ENCODE data around the gene SCEL. TPM values are rescaled to one million over a fixed set of nuclear protein-coding genes. Genes with fewer than 3 reads are reported as not detected.
"Not testable (repeated sequence)": the region's sequence is repeated elsewhere in the genome, so short reads cannot be mapped to it uniquely, and the experiment has no call there.

The SCEL gene
- total RNA-seq, 1 donor from 2014 or later: not detected

DNA sequence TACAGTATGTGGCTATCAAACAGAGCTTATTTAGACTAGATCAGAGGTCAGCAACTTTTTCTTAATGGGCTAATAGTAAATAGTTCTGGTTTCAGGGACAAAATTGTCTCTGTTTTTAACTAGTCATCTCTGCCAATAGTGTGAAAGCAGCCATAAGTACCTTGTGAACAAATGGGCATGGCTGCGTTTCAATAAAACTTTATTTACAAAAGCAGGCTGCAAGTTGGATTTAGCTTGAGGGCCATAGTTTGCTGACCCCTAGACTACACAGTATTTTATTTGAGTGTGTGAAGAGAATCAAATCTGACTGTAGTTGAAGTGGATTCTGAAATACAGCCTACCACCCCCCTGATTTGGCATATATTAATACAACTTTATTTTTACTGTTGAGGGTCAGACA lies 75.6 kb downstream of the SCEL start:
- peaks cover 8% of the 10 kb centered on the region for H3K27me3 Mint-ChIP-seq
- intact Hi-C loops (cut with micrococcal nuclease): no loop called here
- no peak overlapping the region for H3K27ac Mint-ChIP-seq
- H3K9me3 Mint-ChIP-seq: no peaks in the 10 kb centered on the region
- no peak overlapping the region for H3K4me3 Mint-ChIP-seq
- no peaks in the 10 kb centered on the region for H3K36me3 Mint-ChIP-seq (ENCODE audit: low read depth)
- no peaks in the 10 kb centered on the region for H3K4me1 Mint-ChIP-seq
- no peak for DNase-seq

DNA sequence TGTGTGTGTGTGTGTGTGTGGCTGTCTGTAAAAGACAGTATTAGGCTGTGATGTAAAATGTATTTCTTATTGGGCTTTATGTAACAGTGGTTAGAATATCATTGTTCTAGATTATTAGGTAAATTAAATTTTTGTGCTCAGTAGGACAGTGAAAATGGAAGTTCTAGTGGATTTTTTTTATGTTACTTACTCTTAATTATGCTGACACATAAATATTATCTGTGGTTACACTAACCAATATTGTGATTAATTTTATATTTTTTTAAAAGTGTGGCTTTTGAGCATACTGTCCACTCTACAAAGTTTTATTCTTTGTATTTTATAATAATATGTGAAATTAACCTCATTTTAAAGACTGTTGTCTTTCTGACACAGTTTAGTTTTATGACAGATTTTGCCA lies 80.5 kb downstream of the SCEL start:
- Mint-ChIP-seq H3K27ac (no peak overlapping the region), H3K27me3 (peaks cover 22% of the 10 kb centered on the region), H3K36me3 (ENCODE audit: low read depth) (no peaks in the 10 kb centered on the region), H3K4me3 (no peak overlapping the region), H3K4me1 (no peaks in the 10 kb centered on the region), H3K9me3 (no peaks in the 10 kb centered on the region)
- DNase-seq: no peak
- intact Hi-C loops (cut with micrococcal nuclease): no loop called here

DNA sequence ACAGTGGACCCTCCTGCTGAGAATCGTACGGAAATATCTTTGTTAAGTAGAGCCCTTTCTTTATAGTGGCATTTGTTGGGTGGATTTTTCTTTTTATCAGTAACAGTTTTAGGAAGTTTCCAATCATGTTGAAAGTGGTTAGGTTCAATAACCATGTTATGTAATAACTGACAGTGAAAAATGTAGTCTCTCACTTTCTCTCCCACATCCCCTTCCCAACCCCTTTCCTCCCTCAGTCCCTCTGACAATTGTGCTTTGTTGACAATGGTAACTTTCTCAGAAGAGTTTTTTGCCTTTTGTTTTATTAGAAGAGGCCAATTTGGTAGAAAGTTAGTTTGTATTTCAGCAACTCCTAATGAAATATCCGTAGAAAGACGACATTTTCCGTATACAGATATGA lies 84.1 kb downstream of the SCEL start:
- H3K9me3 Mint-ChIP-seq: no peaks in the 10 kb centered on the region
- intact Hi-C loops (cut with micrococcal nuclease): no loop called here
- no peak overlapping the region for H3K4me3 Mint-ChIP-seq
- H3K27me3 Mint-ChIP-seq: peaks cover 24% of the 10 kb centered on the region
- no peaks in the 10 kb centered on the region for H3K36me3 Mint-ChIP-seq (ENCODE audit: low read depth)
- no peaks in the 10 kb centered on the region for H3K4me1 Mint-ChIP-seq
- H3K27ac Mint-ChIP-seq: no peak overlapping the region
- DNase-seq: no peak

DNA sequence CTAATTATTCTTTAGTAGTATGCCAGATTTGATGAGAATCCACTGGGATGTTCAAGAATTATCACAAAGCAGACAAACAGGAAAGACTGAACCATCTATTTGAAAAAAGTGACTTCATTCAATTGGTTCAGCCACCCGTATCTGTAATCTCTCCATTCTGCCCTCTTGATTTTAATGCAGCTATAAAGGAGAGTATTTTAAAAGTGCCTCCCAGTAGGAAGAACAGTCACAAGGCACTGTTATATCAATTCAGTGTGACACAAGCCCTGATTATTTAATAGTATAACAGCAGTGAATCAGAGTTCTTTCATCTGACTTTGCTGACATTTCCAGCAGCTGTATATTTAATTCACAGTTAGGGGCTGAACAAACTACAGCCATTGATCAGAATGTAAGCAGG lies 84.6 kb downstream of the SCEL start:
- intact Hi-C loops (cut with micrococcal nuclease): no loop called here
- no peak for DNase-seq
- no peaks in the 10 kb centered on the region for H3K4me1 Mint-ChIP-seq
- H3K27me3 Mint-ChIP-seq: peaks cover 22% of the 10 kb centered on the region
- H3K36me3 Mint-ChIP-seq (ENCODE audit: low read depth): no peaks in the 10 kb centered on the region
- H3K4me3 Mint-ChIP-seq: no peak overlapping the region
- H3K9me3 Mint-ChIP-seq: no peaks in the 10 kb centered on the region
- H3K27ac Mint-ChIP-seq: no peak overlapping the region

DNA sequence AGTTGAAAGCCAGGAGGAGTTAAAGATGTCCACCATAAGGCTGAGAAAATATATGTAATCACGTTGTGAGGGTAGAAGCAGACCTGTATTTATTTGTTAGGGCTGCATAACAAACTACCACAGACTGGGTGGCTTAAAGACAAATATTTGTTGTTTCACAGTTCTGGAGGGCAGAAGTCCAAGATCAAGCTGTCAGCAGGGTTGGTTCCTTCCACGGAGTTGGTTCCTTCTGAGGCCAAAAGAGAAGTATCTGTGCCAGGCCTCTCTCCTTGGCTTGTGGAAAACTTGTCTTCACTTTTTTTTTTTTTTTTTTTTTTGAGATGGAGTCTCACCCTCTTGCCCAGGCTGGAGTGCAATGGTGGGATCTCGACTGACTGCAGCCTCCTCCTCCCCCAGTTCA lies 88.3 kb downstream of the SCEL start:
- intact Hi-C loops (cut with micrococcal nuclease): no loop called here
- Mint-ChIP-seq H3K4me3 (no peak overlapping the region), H3K36me3 (ENCODE audit: low read depth) (no peaks in the 10 kb centered on the region), H3K27ac (no peak overlapping the region), H3K9me3 (no peaks in the 10 kb centered on the region), H3K27me3 (peaks cover 13% of the 10 kb centered on the region), H3K4me1 (no peaks in the 10 kb centered on the region)
- DNase-seq: no peak

DNA sequence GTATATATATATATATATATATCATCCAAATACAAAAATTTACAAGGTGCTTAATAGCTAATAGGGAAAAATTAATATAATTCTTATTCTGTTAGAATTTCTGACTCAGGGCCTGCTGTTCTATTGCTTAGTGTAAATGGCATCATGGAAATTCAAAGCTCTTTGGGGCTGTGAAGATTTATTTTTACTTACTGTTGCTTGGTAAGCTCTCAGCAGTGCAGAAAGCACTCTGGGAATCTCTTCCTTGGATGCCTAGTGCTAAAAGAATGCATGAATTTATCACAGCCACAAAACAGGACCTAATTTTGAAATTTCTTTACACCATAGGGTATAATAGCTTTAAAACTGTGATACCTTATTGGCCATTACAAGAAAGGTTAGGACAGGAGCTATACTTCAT lies 92.7 kb downstream of the SCEL start:
- DNase-seq: no peak
- intact Hi-C loops (cut with micrococcal nuclease): no loop called here
- no peak overlapping the region for H3K4me3 Mint-ChIP-seq
- H3K36me3 Mint-ChIP-seq (ENCODE audit: low read depth): no peaks in the 10 kb centered on the region
- H3K27me3 Mint-ChIP-seq: peaks cover 4% of the 10 kb centered on the region
- H3K27ac Mint-ChIP-seq: no peak overlapping the region
- no peaks in the 10 kb centered on the region for H3K9me3 Mint-ChIP-seq
- no peaks in the 10 kb centered on the region for H3K4me1 Mint-ChIP-seq

DNA sequence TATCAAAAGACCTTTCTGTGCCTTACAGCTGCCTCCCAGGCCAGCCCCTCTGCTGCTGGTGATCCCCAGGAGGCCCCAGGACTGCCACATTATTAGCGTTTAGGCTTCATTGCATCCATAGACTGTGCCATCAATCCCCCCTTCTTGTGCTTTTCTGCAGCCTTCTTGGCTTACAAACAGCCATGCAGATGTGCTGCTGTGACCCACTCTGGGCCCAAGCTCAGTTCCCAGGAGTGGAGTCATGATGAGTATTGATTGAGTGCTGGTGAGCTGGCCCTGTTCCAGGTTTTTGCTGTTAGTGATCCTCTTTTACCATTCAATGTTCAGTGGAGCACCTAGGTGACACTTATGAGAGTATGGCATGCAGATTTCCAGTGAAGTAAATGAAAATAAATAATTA lies 102.1 kb downstream of the SCEL start:
- DNase-seq: no peak
- intact Hi-C loops (cut with micrococcal nuclease): no loop called here

DNA sequence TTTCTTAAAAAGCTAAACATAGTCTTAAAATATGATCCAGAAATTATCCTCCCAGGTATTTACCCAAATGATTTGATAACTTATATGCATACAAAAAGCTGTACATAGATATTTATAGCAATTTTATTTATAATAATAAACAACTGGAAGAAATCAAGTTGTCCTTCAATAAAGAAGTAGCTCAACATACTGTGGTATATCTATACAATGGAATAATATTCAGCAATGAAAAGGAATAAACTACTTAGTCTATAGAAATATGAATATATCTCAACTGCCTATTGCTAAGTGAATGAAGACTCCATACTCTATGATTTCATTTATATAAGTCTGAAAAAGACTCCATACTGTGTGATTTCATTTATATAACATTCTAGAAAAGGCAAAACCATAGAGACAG lies 114.9 kb downstream of the SCEL start:
- no peak overlapping the region for H3K4me3 Mint-ChIP-seq
- no peaks in the 10 kb centered on the region for H3K9me3 Mint-ChIP-seq
- no peak overlapping the region for H3K27ac Mint-ChIP-seq
- no peaks in the 10 kb centered on the region for H3K36me3 Mint-ChIP-seq (ENCODE audit: low read depth)
- intact Hi-C loops (cut with micrococcal nuclease): no loop called here
- H3K4me1 Mint-ChIP-seq: no peaks in the 10 kb centered on the region
- peaks cover 3% of the 10 kb centered on the region for H3K27me3 Mint-ChIP-seq
- DNase-seq: no peak

More for the DNA sequence above, 102.1 kb downstream of the SCEL start:
- Mint-ChIP-seq H3K27ac (no peak overlapping the region), H3K4me1 (no peaks in the 10 kb centered on the region), H3K27me3 (peaks cover 4% of the 10 kb centered on the region), H3K36me3 (ENCODE audit: low read depth) (no peaks in the 10 kb centered on the region), H3K9me3 (no peaks in the 10 kb centered on the region), H3K4me3 (no peak overlapping the region)

DNA sequence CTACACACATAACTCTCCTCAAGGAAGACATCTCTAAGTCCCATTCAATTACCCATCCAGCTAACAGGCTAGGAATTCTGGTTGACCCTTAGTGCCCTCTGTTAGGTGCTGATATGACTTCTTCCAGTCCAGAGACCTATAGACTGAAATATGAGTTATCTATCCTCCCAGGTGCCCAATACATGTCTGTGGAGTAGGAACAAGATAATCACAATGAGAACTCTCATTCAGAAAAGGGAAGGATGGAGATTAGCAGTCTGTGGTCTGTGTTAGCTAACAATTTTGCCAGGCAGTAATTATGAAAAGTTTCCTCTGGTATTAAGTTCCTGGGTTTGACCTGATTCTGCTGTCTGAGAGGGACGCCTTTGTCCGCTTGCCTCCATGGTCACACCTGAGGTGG lies 117.8 kb downstream of the SCEL start:
- Mint-ChIP-seq H3K9me3 (no peaks in the 10 kb centered on the region), H3K36me3 (ENCODE audit: low read depth) (no peaks in the 10 kb centered on the region), H3K4me1 (no peaks in the 10 kb centered on the region), H3K27me3 (peaks cover 6% of the 10 kb centered on the region), H3K4me3 (no peak overlapping the region), H3K27ac (no peak overlapping the region)
- no peak for DNase-seq
- intact Hi-C loops (cut with micrococcal nuclease): no loop called here

DNA sequence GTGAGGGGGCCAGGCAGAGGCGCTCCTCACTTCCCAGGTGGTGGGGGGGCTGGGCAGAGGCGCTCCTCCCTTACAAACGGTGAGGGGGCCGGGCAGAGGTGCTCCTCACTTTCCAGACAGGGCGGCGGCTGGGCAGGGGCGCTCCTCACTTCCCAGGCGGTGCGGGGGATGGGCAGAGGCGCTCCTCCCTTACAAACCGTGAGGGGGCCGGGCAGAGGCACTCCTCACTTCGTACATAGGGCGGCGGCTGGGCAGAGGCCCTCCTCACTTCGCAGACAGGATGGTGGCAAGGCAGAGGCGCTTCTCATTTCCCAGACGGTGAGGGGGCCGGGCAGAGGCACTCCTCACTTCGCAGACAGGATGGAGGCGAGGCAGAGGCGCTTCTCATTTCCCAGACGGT lies 124.5 kb downstream of the SCEL start:
- H3K9me3 Mint-ChIP-seq; DNase-seq; H3K27me3 Mint-ChIP-seq; H3K4me3 Mint-ChIP-seq; intact Hi-C loops (cut with micrococcal nuclease); H3K4me1 Mint-ChIP-seq; H3K27ac Mint-ChIP-seq; H3K36me3 Mint-ChIP-seq (ENCODE audit: low read depth): not testable (repeated sequence)

DNA sequence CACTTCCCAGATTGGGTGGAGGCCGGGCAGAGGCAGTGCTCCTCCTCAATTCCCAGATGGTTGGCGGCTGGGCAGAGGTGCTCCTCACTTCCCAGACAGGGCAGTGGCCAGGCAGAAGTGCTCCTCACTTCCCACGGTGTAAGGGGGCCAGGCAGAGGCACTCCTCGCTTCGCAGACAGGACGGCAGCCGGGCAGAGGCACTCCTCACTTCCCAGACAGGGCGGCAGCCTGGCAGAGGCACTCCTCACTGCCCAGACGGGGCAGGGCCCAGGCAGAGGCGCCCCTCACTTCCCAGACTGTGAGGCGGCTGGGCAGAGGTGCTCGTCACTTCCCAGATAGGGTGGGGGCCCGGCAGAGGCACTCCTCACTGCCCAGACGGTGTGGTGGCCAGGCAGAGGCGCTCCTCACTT lies 125.3 kb downstream of the SCEL start:
- no peaks in the 10 kb centered on the region for H3K9me3 Mint-ChIP-seq
- H3K4me3 Mint-ChIP-seq: no peak overlapping the region
- no peaks in the 10 kb centered on the region for H3K27me3 Mint-ChIP-seq
- intact Hi-C loops (cut with micrococcal nuclease): no loop called here
- no peak for DNase-seq
- no peaks in the 10 kb centered on the region for H3K36me3 Mint-ChIP-seq (ENCODE audit: low read depth)
- no peak overlapping the region for H3K27ac Mint-ChIP-seq
- H3K4me1 Mint-ChIP-seq: no peaks in the 10 kb centered on the region

DNA sequence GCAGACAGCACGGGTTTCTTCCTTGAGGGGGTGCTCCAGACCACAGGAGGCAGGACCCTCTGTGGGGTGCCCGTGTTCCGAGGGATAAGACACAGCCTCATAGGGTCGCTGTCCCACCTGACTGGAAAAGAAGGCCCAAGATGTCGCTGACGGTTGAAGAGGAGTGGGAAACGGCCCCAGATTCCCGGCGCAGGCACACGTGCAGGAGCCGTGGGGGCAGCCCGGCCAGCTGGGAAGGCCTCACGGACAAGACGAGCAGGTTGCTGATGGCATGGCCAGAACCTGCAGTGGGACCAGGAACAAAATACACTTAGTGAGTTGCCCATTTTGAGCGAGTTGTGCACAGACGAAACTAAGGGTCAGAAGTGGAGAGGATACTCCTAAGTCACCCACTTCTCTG lies 126.8 kb downstream of the SCEL start:
- H3K27me3 Mint-ChIP-seq; H3K4me3 Mint-ChIP-seq; H3K9me3 Mint-ChIP-seq; H3K36me3 Mint-ChIP-seq (ENCODE audit: low read depth); intact Hi-C loops (cut with micrococcal nuclease); H3K27ac Mint-ChIP-seq; H3K4me1 Mint-ChIP-seq; DNase-seq: not testable (repeated sequence)

DNA sequence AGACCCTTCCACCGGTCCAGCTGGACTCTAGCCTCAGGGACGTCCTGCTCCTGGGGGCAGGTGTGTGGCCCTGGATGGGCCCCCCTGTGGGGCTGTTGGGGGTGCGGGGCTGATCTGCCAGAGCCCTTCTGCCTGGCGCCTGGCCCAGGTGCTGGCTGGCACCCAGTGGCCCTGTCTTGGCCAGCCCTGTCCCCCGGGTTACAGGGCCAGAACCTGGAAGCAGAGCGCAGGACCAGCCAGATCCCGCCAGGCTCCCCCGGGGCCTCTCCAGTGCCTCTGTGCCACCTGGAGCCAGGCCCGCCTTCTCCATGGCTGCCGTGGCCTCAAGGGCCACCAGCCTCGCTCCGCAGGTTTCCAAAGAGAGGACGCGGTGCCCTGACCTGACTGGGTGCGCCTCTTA lies 127.3 kb downstream of the SCEL start:
- H3K36me3 Mint-ChIP-seq (ENCODE audit: low read depth); DNase-seq; H3K27me3 Mint-ChIP-seq; H3K9me3 Mint-ChIP-seq; H3K4me1 Mint-ChIP-seq; intact Hi-C loops (cut with micrococcal nuclease); H3K4me3 Mint-ChIP-seq; H3K27ac Mint-ChIP-seq: not testable (repeated sequence)

DNA sequence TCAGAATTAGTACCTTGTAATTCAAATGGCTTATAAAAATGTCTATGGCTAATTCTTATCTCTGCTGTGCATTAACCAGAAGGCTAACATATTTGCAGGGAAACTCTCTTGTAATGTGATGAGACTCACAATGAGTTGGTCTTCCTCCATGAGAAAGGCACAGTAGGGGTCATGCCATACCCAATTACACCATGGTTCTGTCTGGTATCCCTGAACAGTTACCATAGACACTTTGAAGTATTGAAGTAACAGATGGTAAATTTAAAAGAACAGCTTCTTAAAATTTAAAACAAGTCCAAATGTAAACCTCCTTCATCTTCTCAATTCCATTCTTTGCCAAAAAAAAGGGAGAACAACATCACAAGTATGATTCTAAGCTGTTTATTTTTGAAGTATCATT lies 139.3 kb downstream of the SCEL start:
- Mint-ChIP-seq H3K4me1 (peaks cover 3% of the 10 kb centered on the region), H3K27me3 (peaks cover 33% of the 10 kb centered on the region), H3K9me3 (peaks cover 21% of the 10 kb centered on the region), H3K27ac (no peak overlapping the region), H3K36me3 (ENCODE audit: low read depth) (no peaks in the 10 kb centered on the region), H3K4me3 (no peak overlapping the region)
- intact Hi-C loops (cut with micrococcal nuclease): no loop called here
- DNase-seq: no peak

DNA sequence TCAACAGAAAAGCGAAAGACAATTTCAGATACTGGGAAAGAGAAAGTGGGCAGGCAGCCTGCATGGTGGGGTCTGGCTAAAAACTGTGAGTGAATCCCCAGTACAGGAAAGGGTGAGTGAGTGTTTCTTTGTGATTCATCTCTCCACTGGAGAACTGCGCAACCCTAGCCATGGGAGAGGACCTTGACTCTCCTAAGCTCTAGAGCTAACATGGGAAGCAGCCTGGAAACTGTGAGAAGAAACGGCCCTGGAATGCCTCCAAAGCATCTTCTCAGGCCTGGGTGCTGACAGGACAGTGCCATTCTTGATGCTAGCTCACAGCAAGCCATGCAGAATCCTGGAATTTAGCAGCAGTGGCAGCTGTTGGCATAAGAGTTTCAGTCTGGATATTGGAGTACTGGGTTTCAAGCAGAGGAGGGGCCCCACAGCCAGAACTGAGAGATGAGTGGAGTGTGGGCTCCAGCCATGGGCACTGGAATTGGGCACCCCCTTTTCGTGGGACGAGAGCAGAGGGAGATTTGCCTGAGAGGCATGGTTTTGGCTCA lies 143.3 kb downstream of the SCEL start:
- no peaks in the 10 kb centered on the region for H3K36me3 Mint-ChIP-seq (ENCODE audit: low read depth)
- no peak for DNase-seq
- peaks cover 10% of the 10 kb centered on the region for H3K9me3 Mint-ChIP-seq
- no peaks in the 10 kb centered on the region for H3K4me1 Mint-ChIP-seq
- H3K27me3 Mint-ChIP-seq: peaks cover 26% of the 10 kb centered on the region
- no peak overlapping the region for H3K27ac Mint-ChIP-seq
- intact Hi-C loops (cut with micrococcal nuclease): no loop called here
- no peak overlapping the region for H3K4me3 Mint-ChIP-seq

Measured in activated CD4-positive, alpha-beta T cell treated with anti-CD3 and anti-CD28 coated beads, Interleukin-2, amount 10 ng/mL, durations not matched to agents 24 days and 14 days (primary cell).